Measurements from ENCODE around the gene PHLDB2. TPM values are rescaled to one million over a fixed set of nuclear protein-coding genes. Genes with fewer than 3 reads are reported as not detected.

The PHLDB2 gene
- polyA plus RNA-seq, 2 of the 4 experiments (the other 2 are of a cell fraction) = 39.5 to 50.6 TPM

GRCh38 chr3:112002096-112002971 lies 143.3 kb downstream of the PHLDB2 start:
- no peaks in the 10 kb centered on the region; the same call in 2 of the 3 replicates for H3K4me1 ChIP-seq
- DNase-seq (ENCODE audit: low read depth in 1 of 2, low spot score in 1 of 2) = no peak
- POLR2A ChIA-PET = no interaction called here
- no peak overlapping the region for H3K27ac ChIP-seq
- CTCF ChIA-PET = interaction anchor here (1.0 to 6.6 kb wide), 10 partner anchors 9 to 335 kb away, joined by 3 to 81 read pairs (median 4); partner anchors contain the start of gene ABHD10
- 54% methylated on average over 8 of the region's 8 CpGs for WGBS (ENCODE audit: missing lambda C conversion rate)
- no peaks in the 10 kb centered on the region for H3K9me3 ChIP-seq
- TF ChIP-seq RAD21 (conservative IDR thresholded peaks at IDR 0.05 in 1 of 2, IDR thresholded peaks at IDR 0.05 in 1 of 2) = no peak
- ATAC-seq = no peak
- H3K4me3 ChIP-seq = no peak overlapping the region
- FAIRE-seq = no peak
- no peak overlapping the region for H3K4me2 ChIP-seq

- H3K4me3 ChIP-seq = no peak overlapping the region
- 77% methylated on average over 4 of the region's 4 CpGs for WGBS (ENCODE audit: missing lambda C conversion rate)
- H3K27ac ChIP-seq = no peak overlapping the region
- ChIA-PET POLR2A (interaction anchor here (0.5 kb wide), 1 partner anchor 14 kb away, joined by 3 read pairs; no protein-coding TSS in a partner anchor), CTCF (interaction anchor here (1.1 to 6.6 kb wide), 9 partner anchors 11 to 336 kb away, joined by 3 to 81 read pairs (median 5); partner anchors contain the start of gene ABHD10)
- FAIRE-seq = no peak
- 0 out of 6 replicates have a peak, but pooled peaks of 1 of the 2 experiments have one; percentile 22 for ATAC-seq
- no peak for DNase-seq (ENCODE audit: low read depth in 1 of 2, low spot score in 1 of 2)
- TF ChIP-seq BCL3 (IDR thresholded peaks at IDR 0.05) (no peak), GATA3 (IDR thresholded peaks at IDR 0.05; ENCODE audit: borderline replicate concordance) (no peak), CHD2 (IDR thresholded peaks at IDR 0.05; ENCODE audit: low read length, partially characterized antibody) (no peak), POLR2AphosphoS2 (conservative IDR thresholded peaks at IDR 0.05; ENCODE audit: low read length) (no peak), HEYL (CRISPR knock-in tag; IDR thresholded peaks at IDR 0.05) (no peak), HES2 (IDR thresholded peaks at IDR 0.05) (no peak), CBX8 (IDR thresholded peaks at IDR 0.05) (no peak), HOXB5 (CRISPR knock-in tag; IDR thresholded peaks at IDR 0.05) (no peak), JUNB (IDR thresholded peaks at IDR 0.05) (no peak)
- no peaks in the 10 kb centered on the region for H3K9me3 ChIP-seq
- no peak overlapping the region for H3K4me2 ChIP-seq
- H3K4me1 ChIP-seq = no peaks in the 10 kb centered on the region; the same call in 2 of the 3 replicates
These were observed 144.4 kb downstream of the PHLDB2 start for GRCh38 chr3:112003321-112004080.

- Histone ChIP-seq H3K4me1 (no peaks in the 10 kb centered on the region; the same call in 2 of the 3 replicates), H3K9me3 (no peaks in the 10 kb centered on the region), H3K4me2 (no peak overlapping the region), H3K4me3 (no peak overlapping the region), H3K27ac (no peak overlapping the region)
- DNase-seq (ENCODE audit: low read depth in 1 of 2, low spot score in 1 of 2) (no peak), FAIRE-seq (no peak), ATAC-seq (no peak)
- 28% methylated on average over 2 of the region's 2 CpGs for WGBS (ENCODE audit: missing lambda C conversion rate)
- POLR2A ChIA-PET = no interaction called here
- no peak for TF ChIP-seq POLR2AphosphoS2 (conservative IDR thresholded peaks at IDR 0.05; ENCODE audit: low read length)
- no peak for TF ChIP-seq HES2 (IDR thresholded peaks at IDR 0.05)
- no peak for TF ChIP-seq NPAS2 (CRISPR knock-in tag; IDR thresholded peaks at IDR 0.05; ENCODE audit: borderline replicate concordance)
- TF ChIP-seq BHLHE40 (IDR thresholded peaks at IDR 0.05; ENCODE audit: low read depth, low read length) = no peak
- no peak for TF ChIP-seq SREBF2 (IDR thresholded peaks at IDR 0.05)
- TF ChIP-seq CTCF (IDR thresholded peaks at IDR 0.05) = no peak
- no peak for TF ChIP-seq PBX3 (IDR thresholded peaks at IDR 0.05)
- TF ChIP-seq RNF2 (IDR thresholded peaks at IDR 0.05; ENCODE audit: borderline replicate concordance, low read depth) = no peak
- TF ChIP-seq FOSB (CRISPR knock-in tag; IDR thresholded peaks at IDR 0.05) = no peak
- TF ChIP-seq EHMT2 (IDR thresholded peaks at IDR 0.05; ENCODE audit: low read depth) = no peak
- TF ChIP-seq TFCP2L1 (CRISPR knock-in tag; IDR thresholded peaks at IDR 0.05) = no peak
- no peak for TF ChIP-seq TP53 (CRISPR knock-in tag; IDR thresholded peaks at IDR 0.05)
- no peak for TF ChIP-seq MAX (IDR thresholded peaks at IDR 0.05)
- no peak for TF ChIP-seq CBX8 (IDR thresholded peaks at IDR 0.05)
- no peak for TF ChIP-seq ZFP36 (IDR thresholded peaks at IDR 0.05; ENCODE audit: borderline replicate concordance, partially characterized antibody)
- CTCF ChIA-PET = interaction anchor here (1.1 to 6.6 kb wide), 6 partner anchors 11 to 337 kb away, joined by 4 to 81 read pairs (median 5); partner anchors contain the start of gene ABHD10
These were observed 145.1 kb downstream of the PHLDB2 start for GRCh38 chr3:112004187-112004586.
